Pancreas (tissue), 10 donors: ENCODE results near the gene HOXD13. TPM values are rescaled to one million over a fixed set of nuclear protein-coding genes. Genes with fewer than 3 reads are reported as not detected.

Experiments
- ATAC-seq, 4 donors: fragments of 200-7000 bp; cut with Tn5 transposase; one replicate each; pipeline versions ENCODE4 v1.8.0 to v1.9.1; 2020; ENCODE audit warnings: mild to moderate bottlenecking in 4 of 4, moderate library complexity in 4 of 4
- DNase-seq, 6 donors: peaks; one replicate each; pipeline ENCODE4 v3.0.0-alpha.2; 2020
- FAIRE-seq: peaks from 2 replicates; lab custom pipeline; 2012; peaks lifted over from hg19 to GRCh38; lab: Jason Lieb, UNC
- H3K27ac ChIP-seq, 4 donors: fragments of 200-600 bp; sonication (generic); 1 replicate in 3 of 4; 2 replicates in 1 of 4; pipeline versions ENCODE4 v1.5.0 to v1.8.0; 2020
- H3K27me3 ChIP-seq, 4 donors: fragments of 200-600 bp; one replicate each; pipeline ENCODE4 v1.8.0; 2021
- H3K36me3 ChIP-seq, 3 donors: fragments of 200-600 bp; sonication (generic) in 1 of 3; one replicate each; pipeline versions ENCODE4 v1.5.0 to v1.8.0; 2020 to 2021
- H3K4me1 ChIP-seq, 3 donors: fragments of 200-600 bp; one replicate each; pipeline ENCODE4 v1.8.0; 2021
- H3K4me3 ChIP-seq, 4 donors: fragments of 200-600 bp; sonication (generic) in 2 of 4; one replicate each; pipeline versions ENCODE4 v1.5.0 to v1.8.0; 2020 to 2021
- H3K9me3 ChIP-seq, 4 donors: fragments of 200-600 bp; one replicate each; pipeline ENCODE4 v1.8.0; 2021
- WGBS, 2 donors: extraction: QIAGEN DNeasy Blood & Tissue Kit; methylation state at CpG; one replicate each; pipeline ENCODE4 v1.1.7; 2013; 5-methylcytosine and 5-hydroxymethylcytosine counted together
- intact Hi-C, 3 donors: fragments of 100-400 bp; cut with DNase I; formaldehyde crosslinking; loops; one replicate each; pipeline versions ENCODE4 v1.11.1 to v1.14.2; 2022
- polyA plus RNA-seq, 2 donors: library from polyadenylated mRNA; stranded (reverse); fragments of 200-250 nt; gene quantifications; one replicate each; pipeline ENCODE4 v1.2.3, GENCODE V29; 2013
- total RNA-seq, 6 donors: library from RNA; stranded (reverse); fragmentation: NEBNext Ultra II Directional in 4 of 6; extraction: Animal tissue kit (Norgen Biotek cat#: 25700) in 4 of 6; gene quantifications; one replicate each; pipeline versions ENCODE4 v1.2.1 to v1.2.4, GENCODE V29; 2021 to 2023
- TF ChIP-seq, protein P1 (sequence below), 4 donors: fragments of 200-600 bp; sonication (generic) in 3 of 4; IDR thresholded peaks; one replicate each; pipeline versions ENCODE4 v1.5.0 to v1.8.0; 2021; ENCODE audit warnings: antibody characterized with exemption in 4 of 4
- donor health status: healthy with polysubstance abuse.
- donor health status: DM: no; HTN: no; CAD: no; lungs with moderate emphysema.
- donor health status: DM: no; HTN: no; CAD: no.
- donor health status: control.
- donor health status: control.
- donor health status: Bipolar disorder and iron deficiency.
- donor health status: DM: yes; HTN: yes; CAD: no.
- donor health status: DM: no; HTN: no; CAD: no.
- donor health status: DM: no; HTN: no; CAD: no.
- donor health status: DM: yes; HTN: yes; CAD: no.

Gene HOXD13
- total and polyA plus RNA-seq, 8 donors: not detected

DNA sequence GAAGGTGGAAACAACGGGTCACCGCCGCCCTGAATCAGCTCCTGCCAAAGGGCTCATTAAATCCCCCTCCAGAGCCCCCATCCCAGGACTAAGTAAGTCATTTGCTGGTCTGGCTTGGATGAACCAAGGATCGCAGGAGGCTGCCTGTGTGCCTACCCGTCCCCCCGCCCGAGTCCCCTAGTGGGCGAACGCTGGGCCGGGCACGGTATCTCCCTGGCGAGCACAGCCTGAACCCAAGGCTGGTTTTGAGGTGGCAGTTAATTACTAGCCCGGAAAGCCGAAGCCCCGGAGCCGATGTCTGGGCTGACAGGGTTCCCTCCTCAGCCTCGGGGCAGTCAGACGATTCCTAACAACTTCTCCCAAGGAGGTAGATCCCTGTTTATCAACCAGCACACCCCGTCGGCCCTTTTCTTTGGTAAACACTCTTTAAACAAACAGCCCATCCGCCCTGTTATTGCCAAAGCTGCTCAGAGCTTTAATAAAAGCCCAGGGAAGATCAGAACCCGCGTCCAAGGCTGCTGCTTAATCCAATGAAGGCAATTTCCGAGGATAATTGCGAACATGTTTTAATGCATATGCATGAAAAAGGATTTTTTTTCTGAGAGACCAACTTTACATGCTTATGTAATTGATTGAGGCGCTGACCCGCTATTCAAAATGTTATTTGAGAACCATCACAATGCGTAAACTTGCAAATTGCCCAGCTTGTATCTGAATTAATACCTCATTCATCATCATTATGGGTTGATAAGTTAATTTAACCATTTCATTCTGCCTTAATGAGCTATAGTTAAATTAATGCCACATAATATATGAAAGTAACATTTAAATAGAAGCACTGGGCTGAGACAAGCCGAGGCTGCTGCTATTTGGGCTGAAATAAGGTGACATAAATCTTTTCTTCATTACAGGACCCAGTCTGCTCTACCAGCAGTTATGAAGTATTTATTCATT is 19.3 kb upstream of the HOXD13 start:
- peaks cover under 1 to 4% (median 3%) of the 10 kb centered on the region in 3 donors for H3K4me1 ChIP-seq
- H3K9me3 ChIP-seq: no peaks in the 10 kb centered on the region
- peak in 1 of 6 donors; percentile 66 for DNase-seq
- no peaks in the 10 kb centered on the region for H3K36me3 ChIP-seq
- no peak overlapping the region for H3K27ac ChIP-seq
- intact Hi-C loops: no loop called here
- TF ChIP-seq, protein P1, sequence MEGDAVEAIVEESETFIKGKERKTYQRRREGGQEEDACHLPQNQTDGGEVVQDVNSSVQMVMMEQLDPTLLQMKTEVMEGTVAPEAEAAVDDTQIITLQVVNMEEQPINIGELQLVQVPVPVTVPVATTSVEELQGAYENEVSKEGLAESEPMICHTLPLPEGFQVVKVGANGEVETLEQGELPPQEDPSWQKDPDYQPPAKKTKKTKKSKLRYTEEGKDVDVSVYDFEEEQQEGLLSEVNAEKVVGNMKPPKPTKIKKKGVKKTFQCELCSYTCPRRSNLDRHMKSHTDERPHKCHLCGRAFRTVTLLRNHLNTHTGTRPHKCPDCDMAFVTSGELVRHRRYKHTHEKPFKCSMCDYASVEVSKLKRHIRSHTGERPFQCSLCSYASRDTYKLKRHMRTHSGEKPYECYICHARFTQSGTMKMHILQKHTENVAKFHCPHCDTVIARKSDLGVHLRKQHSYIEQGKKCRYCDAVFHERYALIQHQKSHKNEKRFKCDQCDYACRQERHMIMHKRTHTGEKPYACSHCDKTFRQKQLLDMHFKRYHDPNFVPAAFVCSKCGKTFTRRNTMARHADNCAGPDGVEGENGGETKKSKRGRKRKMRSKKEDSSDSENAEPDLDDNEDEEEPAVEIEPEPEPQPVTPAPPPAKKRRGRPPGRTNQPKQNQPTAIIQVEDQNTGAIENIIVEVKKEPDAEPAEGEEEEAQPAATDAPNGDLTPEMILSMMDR (IDR thresholded peaks at IDR 0.05): no peak
- WGBS, 2 donors: 5 to 6% methylated on average over 29 of the region's 29 CpGs
- FAIRE-seq: no peak
- H3K27me3 ChIP-seq: peaks cover 32 to 89% (median 43%) of the 10 kb centered on the region in 4 donors
- ATAC-seq: no peak
- H3K4me3 ChIP-seq: no peak overlapping the region

DNA sequence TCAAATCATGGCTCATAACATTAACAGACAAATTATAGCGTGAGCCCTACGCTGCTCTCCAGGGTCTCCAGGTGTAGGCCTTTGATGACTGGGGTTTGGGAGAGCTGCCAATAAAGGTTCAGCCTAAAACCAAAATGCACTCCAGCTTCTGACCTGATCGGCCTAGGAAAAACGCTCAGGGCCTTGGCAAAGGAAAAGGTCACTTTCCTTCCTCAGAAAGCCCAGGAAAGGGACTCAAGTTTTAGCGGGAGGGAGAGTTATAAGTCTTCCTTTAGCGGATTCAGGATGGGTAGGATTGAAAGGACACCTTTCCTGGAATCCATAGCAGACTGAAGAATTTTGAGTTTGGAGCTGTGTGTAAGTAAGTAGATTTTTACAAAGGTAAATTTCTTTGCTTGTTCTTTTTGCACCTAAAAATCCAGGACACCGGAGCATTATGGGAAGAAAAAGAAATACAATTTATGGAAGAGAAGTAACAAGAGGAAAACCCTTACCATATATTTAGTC is 17.5 kb upstream of the HOXD13 start:
- Histone ChIP-seq H3K36me3 (no peaks in the 10 kb centered on the region), H3K27ac (no peak overlapping the region), H3K9me3 (no peaks in the 10 kb centered on the region), H3K4me3 (no peak overlapping the region), H3K4me1 (no peaks in the 10 kb centered on the region), H3K27me3 (peaks cover 29 to 88% (median 45%) of the 10 kb centered on the region in 4 donors)
- TF ChIP-seq, protein P1 (IDR thresholded peaks at IDR 0.05): no peak
- FAIRE-seq (no peak), ATAC-seq (no peak), DNase-seq (no peak)
- 14 to 18% methylated on average over 7 of the region's 7 CpGs for WGBS, 2 donors
- intact Hi-C loops: no loop called here

DNA sequence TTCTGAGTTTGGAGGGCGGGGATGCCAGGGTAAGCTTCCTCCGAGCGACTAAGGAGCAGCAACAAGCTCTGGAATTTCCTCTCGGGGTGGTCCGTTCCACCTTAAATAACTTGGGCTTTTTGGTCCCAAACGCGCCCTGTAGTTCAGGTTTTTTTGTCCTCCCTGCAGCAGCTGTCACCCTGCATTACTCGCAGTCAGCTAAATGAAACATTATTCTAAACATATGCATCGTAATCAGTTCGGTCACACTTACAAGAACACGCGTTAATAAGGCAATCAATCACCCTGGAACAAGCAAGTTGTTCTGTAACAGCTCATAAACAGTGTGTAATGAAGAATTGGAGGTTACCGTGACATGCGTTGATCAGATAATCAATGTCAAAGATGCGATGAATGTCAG is 17.0 kb upstream of the HOXD13 start:
- intact Hi-C loops: no loop called here

GRCh38 chr2:176076063-176076462 is 16.5 kb upstream of the HOXD13 start:
- H3K4me1 ChIP-seq: no peaks in the 10 kb centered on the region
- ATAC-seq: no peak
- no peak for DNase-seq
- 12 to 22% methylated on average over 7 of the region's 7 CpGs for WGBS, 2 donors
- H3K9me3 ChIP-seq: no peaks in the 10 kb centered on the region
- H3K27ac ChIP-seq: no peak overlapping the region
- peaks cover 31 to 90% (median 48%) of the 10 kb centered on the region in 4 donors for H3K27me3 ChIP-seq
- no peaks in the 10 kb centered on the region for H3K36me3 ChIP-seq
- H3K4me3 ChIP-seq: no peak overlapping the region
- no peak for FAIRE-seq
- TF ChIP-seq, protein P1 (IDR thresholded peaks at IDR 0.05): no peak
- intact Hi-C loops: no loop called here

More for the DNA sequence above, 17.0 kb upstream of the HOXD13 start:
- Histone ChIP-seq H3K27me3 (peaks cover 29 to 87% (median 44%) of the 10 kb centered on the region in 4 donors), H3K4me1 (no peaks in the 10 kb centered on the region), H3K36me3 (no peaks in the 10 kb centered on the region), H3K9me3 (no peaks in the 10 kb centered on the region), H3K27ac (no peak overlapping the region), H3K4me3 (no peak overlapping the region)
- WGBS, 2 donors: 8% methylated on average over 15 of the region's 15 CpGs
- ATAC-seq: no peak
- TF ChIP-seq, protein P1 (IDR thresholded peaks at IDR 0.05): no peak
- DNase-seq: no peak
- no peak for FAIRE-seq
